Cardiac muscle cell (in vitro differentiated cells and primary cell): ENCODE results near the gene ARID3A. TPM values are rescaled to one million over a fixed set of nuclear protein-coding genes. Genes with fewer than 3 reads are reported as not detected.
A peak's percentile ranks its signal among the peaks of the same experiment; 100 is the strongest.

Source experiments
- DNase-seq, 2 donors: peaks; one replicate each; pipeline versions ENCODE4 v3.0.0 to v3.0.0-alpha.2; 2010 to 2017; ENCODE audit warnings: low read depth in 1 of 2, low spot score in 1 of 2
- H3K27ac ChIP-seq: fragments of 200-600 bp; sonication (generic); 2 replicates; pipeline ENCODE4 v1.5.1; 2016
- H3K27me3 ChIP-seq: fragments of 200-600 bp; sonication (generic); 2 replicates; pipeline ENCODE4 v1.6.0; 2016; ENCODE audit warnings: control low read depth
- H3K36me3 ChIP-seq: fragments of 200-600 bp; sonication (generic); 2 replicates; pipeline ENCODE4 v1.5.1; 2016; ENCODE audit warnings: control low read depth
- H3K4me1 ChIP-seq: fragments of 200-600 bp; sonication (generic); 2 replicates; pipeline ENCODE4 v1.8.1; 2017; ENCODE audit warnings: low read depth, mild to moderate bottlenecking, mixed run types
- H3K4me3 ChIP-seq: fragments of 200-600 bp; sonication (generic); 2 replicates; pipeline ENCODE4 v1.5.1; 2016; ENCODE audit warnings: mild to moderate bottlenecking
- H3K9me3 ChIP-seq: fragments of 200-600 bp; sonication (generic); 2 replicates; pipeline ENCODE4 v1.5.1; 2017; ENCODE audit warnings: low read depth, mild to moderate bottlenecking, control low read depth
- polyA plus RNA-seq: library from polyadenylated mRNA; unstranded; fragments of >200 nt; fragmentation: Nextera tagmentation; extraction: Ambion mirVana; gene quantifications from 2 replicates; pipeline ENCODE4 v1.2.1, GENCODE V29; 2016
- total RNA-seq: library from RNA; depleted of rRNA; stranded (reverse); fragments of >200 nt; gene quantifications from 2 replicates; pipeline ENCODE4 v1.2.3, GENCODE V29; 2016
- TF ChIP-seq, protein P1 (sequence below): IDR thresholded peaks from 2 replicates; pipeline ENCODE4 v1.5.1; 2012; ENCODE audit warnings: low read depth, mild to moderate bottlenecking, low read length

The ARID3A gene
- total and polyA plus RNA-seq, 2 experiments from 2014 or later: 39.1 to 62.3 TPM

GRCh38 chr19:986083-986482 lies 60.2 kb downstream of the ARID3A start:
- TF ChIP-seq, protein P1, sequence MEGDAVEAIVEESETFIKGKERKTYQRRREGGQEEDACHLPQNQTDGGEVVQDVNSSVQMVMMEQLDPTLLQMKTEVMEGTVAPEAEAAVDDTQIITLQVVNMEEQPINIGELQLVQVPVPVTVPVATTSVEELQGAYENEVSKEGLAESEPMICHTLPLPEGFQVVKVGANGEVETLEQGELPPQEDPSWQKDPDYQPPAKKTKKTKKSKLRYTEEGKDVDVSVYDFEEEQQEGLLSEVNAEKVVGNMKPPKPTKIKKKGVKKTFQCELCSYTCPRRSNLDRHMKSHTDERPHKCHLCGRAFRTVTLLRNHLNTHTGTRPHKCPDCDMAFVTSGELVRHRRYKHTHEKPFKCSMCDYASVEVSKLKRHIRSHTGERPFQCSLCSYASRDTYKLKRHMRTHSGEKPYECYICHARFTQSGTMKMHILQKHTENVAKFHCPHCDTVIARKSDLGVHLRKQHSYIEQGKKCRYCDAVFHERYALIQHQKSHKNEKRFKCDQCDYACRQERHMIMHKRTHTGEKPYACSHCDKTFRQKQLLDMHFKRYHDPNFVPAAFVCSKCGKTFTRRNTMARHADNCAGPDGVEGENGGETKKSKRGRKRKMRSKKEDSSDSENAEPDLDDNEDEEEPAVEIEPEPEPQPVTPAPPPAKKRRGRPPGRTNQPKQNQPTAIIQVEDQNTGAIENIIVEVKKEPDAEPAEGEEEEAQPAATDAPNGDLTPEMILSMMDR: no peak
- no peak overlapping the region for H3K27ac ChIP-seq
- H3K27me3 ChIP-seq: no peaks in the 10 kb centered on the region
- no peak for DNase-seq
- no peaks in the 10 kb centered on the region for H3K9me3 ChIP-seq
- peaks cover 19% of the 10 kb centered on the region for H3K36me3 ChIP-seq
- no peak overlapping the region for H3K4me3 ChIP-seq
- no peaks in the 10 kb centered on the region for H3K4me1 ChIP-seq

- no peaks in the 10 kb centered on the region for H3K4me1 ChIP-seq
- no peak overlapping the region for H3K27ac ChIP-seq
- no peaks in the 10 kb centered on the region for H3K27me3 ChIP-seq
- TF ChIP-seq, protein P1: no peak
- H3K4me3 ChIP-seq: no peak overlapping the region
- no peaks in the 10 kb centered on the region for H3K9me3 ChIP-seq
- H3K36me3 ChIP-seq: peaks cover 19% of the 10 kb centered on the region
- no peak for DNase-seq
Observed at GRCh38 chr19:988081-988480, 62.2 kb downstream of the ARID3A start.

- no peak for DNase-seq
- Histone ChIP-seq H3K9me3 (no peaks in the 10 kb centered on the region), H3K36me3 (peaks cover 19% of the 10 kb centered on the region), H3K4me1 (no peaks in the 10 kb centered on the region), H3K27me3 (no peaks in the 10 kb centered on the region), H3K27ac (no peak overlapping the region), H3K4me3 (no peak overlapping the region)
- TF ChIP-seq, protein P1: no peak
Observed at GRCh38 chr19:988510-988909, 62.7 kb downstream of the ARID3A start.

GRCh38 chr19:989381-990081 lies 63.7 kb downstream of the ARID3A start:
- Histone ChIP-seq H3K9me3 (no peaks in the 10 kb centered on the region), H3K27me3 (no peaks in the 10 kb centered on the region), H3K36me3 (peaks cover 19% of the 10 kb centered on the region), H3K4me3 (no peak overlapping the region), H3K27ac (no peak overlapping the region), H3K4me1 (no peaks in the 10 kb centered on the region)
- TF ChIP-seq, protein P1: peak; percentile 29
- DNase-seq: no peak

- TF ChIP-seq, protein P1: no peak
- Histone ChIP-seq H3K36me3 (peaks cover 19% of the 10 kb centered on the region), H3K4me3 (no peak overlapping the region), H3K9me3 (no peaks in the 10 kb centered on the region), H3K4me1 (no peaks in the 10 kb centered on the region), H3K27me3 (no peaks in the 10 kb centered on the region), H3K27ac (no peak overlapping the region)
- no peak for DNase-seq
Observed at GRCh38 chr19:990119-990571, 64.3 kb downstream of the ARID3A start.
